Measurements from ENCODE around the gene USP7. TPM values are rescaled to one million over a fixed set of nuclear protein-coding genes. Genes with fewer than 3 reads are reported as not detected.

USP7 gene
- total and polyA plus RNA-seq, 10 of the 15 experiments (the other 5 are each of a cell fraction or from before 2014, with no cell fraction given): 16.2 to 133 (median 60.5) TPM

GRCh38 chr16:8847145-8847544, 116.6 kb downstream of the USP7 start:
- Histone ChIP-seq H3K79me2 (ENCODE audit: control insufficient read depth, insufficient read depth, low read length) (no peaks in the 10 kb centered on the region), H3K36me3 (ENCODE audit: control insufficient read depth in 2 of 2, insufficient read depth in 2 of 2, low read length in 1 of 2) (peaks cover 34 to 39% of the 10 kb centered on the region in 2 experiments), H3K27ac (ENCODE audit: control insufficient read depth, insufficient read depth) (no peak overlapping the region), H2AFZ (ENCODE audit: control insufficient read depth, low read depth, low read length) (no peak overlapping the region), H4K20me1 (ENCODE audit: control insufficient read depth, insufficient read depth) (no peaks in the 10 kb centered on the region; the same call in none of the 2 replicates), H3K27me3 (replicated peaks in 1 of 2; ENCODE audit: control insufficient read depth in 2 of 2, insufficient read depth in 2 of 2, low read length in 1 of 2) (no peaks in the 10 kb centered on the region), H3K9ac (ENCODE audit: control insufficient read depth, insufficient read depth, low read length) (no peak overlapping the region), H3K4me1 (ENCODE audit: control insufficient read depth, insufficient read depth, low read length) (no peaks in the 10 kb centered on the region; the same call in 1 of the 2 replicates), H3K9me3 (replicated peaks; ENCODE audit: control insufficient read depth, insufficient read depth, low read length) (no peaks in the 10 kb centered on the region), H3K4me3 (no peak overlapping the region), H3K4me2 (ENCODE audit: control insufficient read depth, insufficient read depth) (no peak overlapping the region)
- WGBS (ENCODE audit: insufficient coverage, insufficient replicate concordance, low lambda C conversion rate, missing lambda C conversion rate): 92% methylated on average over 11 of the region's 13 CpGs
- TF ChIP-seq RELA (IDR thresholded peaks at IDR 0.05; ENCODE audit: borderline replicate concordance, partially characterized antibody) (no peak), PAX8 (IDR thresholded peaks at IDR 0.05) (no peak), ZBTB4 (CRISPR knock-in tag; IDR thresholded peaks at IDR 0.05) (no peak), ZNF622 (IDR thresholded peaks at IDR 0.05) (no peak), SMAD1 (IDR thresholded peaks at IDR 0.05; ENCODE audit: low read depth, partially characterized antibody) (no peak), BMI1 (IDR thresholded peaks at IDR 0.05; ENCODE audit: borderline replicate concordance) (no peak), SMAD5 (IDR thresholded peaks at IDR 0.05; ENCODE audit: low read depth) (no peak), RB1 (IDR thresholded peaks at IDR 0.05; ENCODE audit: borderline replicate concordance) (no peak), NR2C2 (IDR thresholded peaks at IDR 0.05; ENCODE audit: borderline replicate concordance, control insufficient read depth, insufficient read length, low read depth) (no peak), BRCA1 (IDR thresholded peaks at IDR 0.05; ENCODE audit: low read depth, low read length) (no peak), ZBED1 (IDR thresholded peaks at IDR 0.05; ENCODE audit: borderline replicate concordance) (no peak), NR2F1 (conservative IDR thresholded peaks at IDR 0.05) (no peak), CEBPZ (IDR thresholded peaks at IDR 0.05; ENCODE audit: low read depth, low read length) (no peak)
- FAIRE-seq: no peak
- BruUV-seq (replicated peaks): no TSS peak
- intact Hi-C loops (cut with micrococcal nuclease; ENCODE audit: unreplicated experiment) (no loop called here), in situ Hi-C loops (cut with MboI) (no loop called here)
- SMC1A ChIA-PET (ENCODE audit: uncharacterized antibody, unreplicated experiment): no interaction called here
- RAD21 ChIA-PET (ENCODE audit: unreplicated experiment): no interaction called here
- no peak for DNase-seq (ENCODE audit: low read depth, low spot score)
- ATAC-seq: no peak
- CTCF ChIA-PET: no interaction called here
- POLR2A ChIA-PET: interaction anchor here (0.6 to 1.1 kb wide), 2 partner anchors 20 to 203 kb away, joined by 3 to 4 read pairs; no protein-coding TSS in a partner anchor

All from GM12878 (cell line).